Activated naive CD4-positive, alpha-beta T cell treated with anti-CD3 and anti-CD28 coated beads, Interleukin-2, amount 10 ng/mL, durations not matched to agents 7 days and 5 days (primary cell): ENCODE results near the gene ZNF512B.
"Not testable (repeated sequence)": the region's sequence is repeated elsewhere in the genome, so short reads cannot be mapped to it uniquely, and the experiment has no call there.

ENCODE experiments used
- CTCF ChIA-PET: fragments of 350-600 bp; sonication (Branson Sonifier 250); formaldehyde crosslinking; loops from one replicate; lab custom pipeline; 2021; ENCODE audit warnings: antibody characterized with exemption; lab: Charles Lee
- DNase-seq: peaks from one replicate; pipeline ENCODE4 v3.0.0-alpha.2; 2020
- H3K27ac Mint-ChIP-seq: one replicate; pipeline ENCODE4 v1.8.0; 2021; ENCODE audit warnings: mild to moderate bottlenecking, moderate library complexity, mixed read lengths
- H3K27me3 Mint-ChIP-seq: one replicate; pipeline ENCODE4 v1.8.0; 2021; ENCODE audit warnings: mild to moderate bottlenecking, mixed read lengths
- H3K36me3 Mint-ChIP-seq: one replicate; pipeline ENCODE4 v1.8.0; 2021; ENCODE audit warnings: mixed read lengths
- H3K4me1 Mint-ChIP-seq: one replicate; pipeline ENCODE4 v1.8.0; 2021; ENCODE audit warnings: mixed read lengths
- H3K4me3 Mint-ChIP-seq: one replicate; pipeline ENCODE4 v1.8.0; 2021; ENCODE audit warnings: mild to moderate bottlenecking, moderate library complexity, mixed read lengths
- H3K9me3 Mint-ChIP-seq: one replicate; pipeline ENCODE4 v1.8.0; 2021; ENCODE audit warnings: mixed read lengths

The ZNF512B gene

DNA sequence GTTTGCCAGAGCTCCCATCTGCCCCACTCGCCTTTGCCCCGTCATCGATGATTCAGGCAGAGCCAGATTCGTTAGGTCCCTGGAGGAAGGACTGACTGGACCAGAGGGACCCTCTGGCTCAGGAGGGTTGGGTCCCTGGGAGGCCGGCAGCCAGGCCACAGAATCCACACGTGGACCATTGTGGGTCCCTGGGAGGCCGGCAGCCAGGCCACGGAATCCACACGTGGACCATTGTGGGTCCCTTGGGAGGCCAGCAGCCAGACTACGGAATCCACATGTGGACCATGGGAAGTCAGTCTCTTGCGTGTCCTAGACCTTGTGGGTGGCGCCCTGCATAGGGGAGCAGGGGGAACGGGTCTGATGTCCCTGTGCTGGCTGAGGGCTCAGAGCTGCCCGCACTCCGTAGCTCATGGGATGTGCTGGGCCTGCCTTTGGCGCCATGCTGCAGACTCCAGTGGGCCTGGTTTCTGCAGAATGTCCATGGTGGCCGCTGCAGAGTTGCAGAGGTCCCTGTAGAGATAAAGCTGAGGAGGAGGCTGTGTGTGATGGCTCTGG is 37.0 kb downstream of the ZNF512B start:
- no peak for DNase-seq
- Mint-ChIP-seq H3K27ac (no peak overlapping the region), H3K36me3 (peaks cover 57% of the 10 kb centered on the region), H3K9me3 (no peaks in the 10 kb centered on the region), H3K4me1 (peaks cover 2% of the 10 kb centered on the region), H3K27me3 (no peaks in the 10 kb centered on the region), H3K4me3 (no peak overlapping the region)
- CTCF ChIA-PET = interaction anchor here (0.7 kb wide), 1 partner anchor 22 kb away, joined by 3 read pairs; no protein-coding TSS in a partner anchor

- CTCF ChIA-PET = no interaction called here
- Mint-ChIP-seq H3K4me3 (no peak overlapping the region), H3K27ac (no peak overlapping the region), H3K4me1 (no peaks in the 10 kb centered on the region), H3K36me3 (peaks cover 58% of the 10 kb centered on the region), H3K27me3 (no peaks in the 10 kb centered on the region), H3K9me3 (no peaks in the 10 kb centered on the region)
- DNase-seq = no peak
Measured at GRCh38 chr20:63931735-63932134, 38.0 kb downstream of the ZNF512B start.

DNA sequence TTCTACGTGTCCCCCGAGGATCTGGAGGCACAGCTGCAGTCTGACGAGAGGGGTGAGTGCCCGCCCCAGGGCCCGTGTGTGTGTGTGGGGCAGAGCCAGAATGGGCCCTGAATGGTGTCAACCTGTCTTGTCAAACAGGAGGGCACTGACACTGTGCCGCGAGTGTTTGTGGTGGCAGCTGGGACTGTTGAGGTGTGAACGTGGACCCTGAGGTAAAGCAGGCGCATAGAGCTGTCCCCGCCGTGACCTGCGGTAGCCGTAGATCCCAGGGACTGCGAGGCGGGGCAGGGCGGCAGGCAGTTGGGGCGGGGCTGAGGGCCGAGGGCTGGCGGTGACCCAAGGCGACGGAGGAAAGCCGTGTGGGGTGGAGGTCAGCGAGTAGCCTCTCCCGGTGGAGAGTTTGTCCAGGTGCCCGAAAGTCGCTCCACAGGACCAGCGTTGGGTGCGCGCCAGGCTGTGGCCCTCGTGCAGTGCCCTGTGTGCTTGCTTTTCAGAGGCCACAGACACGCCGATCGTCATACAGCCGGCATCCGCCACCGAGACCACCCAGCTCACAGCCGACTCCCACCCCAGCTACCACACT is 38.7 kb downstream of the ZNF512B start:
- H3K27ac Mint-ChIP-seq = peak overlapping the region; percentile 52
- CTCF ChIA-PET = no interaction called here

DNA sequence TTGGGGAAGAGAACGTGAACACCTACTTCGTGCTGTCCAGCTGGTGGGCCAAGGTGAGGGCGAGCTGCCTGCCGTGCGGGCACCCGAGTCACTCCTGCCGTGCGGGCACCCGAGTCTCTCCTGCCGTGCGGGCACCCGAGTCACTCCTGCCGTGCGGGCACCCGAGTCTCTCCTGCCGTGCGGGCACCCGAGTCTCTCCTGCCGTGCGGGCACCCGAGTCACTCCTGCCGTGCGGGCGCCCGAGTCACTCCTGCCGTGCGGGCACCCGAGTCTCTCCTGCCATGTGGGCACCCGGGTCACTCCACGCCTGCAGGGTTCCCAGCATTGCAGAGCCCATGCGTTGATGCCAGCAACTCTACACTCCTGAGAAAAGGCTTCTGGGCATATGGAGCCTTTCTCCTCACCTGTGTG is 40.3 kb downstream of the ZNF512B start:
- H3K4me1 Mint-ChIP-seq, CTCF ChIA-PET, H3K27ac Mint-ChIP-seq, H3K9me3 Mint-ChIP-seq, H3K27me3 Mint-ChIP-seq, DNase-seq, H3K4me3 Mint-ChIP-seq: not testable (repeated sequence)
- H3K36me3 Mint-ChIP-seq = peaks cover 57% of the 10 kb centered on the region

More for the DNA sequence above, 38.7 kb downstream of the ZNF512B start:
- Mint-ChIP-seq H3K36me3 (peaks cover 61% of the 10 kb centered on the region), H3K4me3 (no peak overlapping the region), H3K27me3 (no peaks in the 10 kb centered on the region), H3K9me3 (no peaks in the 10 kb centered on the region), H3K4me1 (no peaks in the 10 kb centered on the region)
- no peak for DNase-seq

- Mint-ChIP-seq H3K36me3 (peaks cover 54% of the 10 kb centered on the region), H3K27ac (no peak overlapping the region), H3K9me3 (no peaks in the 10 kb centered on the region), H3K4me1 (peaks cover 2% of the 10 kb centered on the region), H3K4me3 (no peak overlapping the region), H3K27me3 (no peaks in the 10 kb centered on the region)
- CTCF ChIA-PET = no interaction called here
- DNase-seq = no peak
Measured at GRCh38 chr20:63929071-63929470, 40.7 kb downstream of the ZNF512B start.

DNA sequence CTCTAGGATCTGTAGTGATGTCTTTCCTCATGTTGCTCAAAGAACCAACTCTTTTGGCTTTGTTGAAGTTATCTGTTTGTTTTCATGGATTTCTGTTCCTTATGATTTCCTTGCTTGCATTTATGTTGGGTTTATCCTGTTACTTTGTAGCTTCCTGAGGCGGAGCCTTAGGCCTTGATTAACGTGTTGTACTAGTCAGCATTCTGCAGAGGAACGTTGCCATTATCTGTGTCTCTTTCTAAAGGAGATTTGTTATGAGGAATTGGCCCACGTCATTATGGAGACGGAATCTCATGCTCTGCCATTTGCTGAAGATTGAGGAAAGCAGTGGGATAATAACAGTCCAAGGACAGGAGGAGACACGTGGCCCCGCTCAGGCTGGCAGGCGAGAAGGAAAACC is 43.4 kb downstream of the ZNF512B start:
- Mint-ChIP-seq H3K27me3 (no peaks in the 10 kb centered on the region), H3K4me3 (no peak overlapping the region), H3K36me3 (peaks cover 49% of the 10 kb centered on the region), H3K9me3 (no peaks in the 10 kb centered on the region), H3K4me1 (peaks cover 7% of the 10 kb centered on the region), H3K27ac (no peak overlapping the region)
- no peak for DNase-seq
- CTCF ChIA-PET = no interaction called here

GRCh38 chr20:63924241-63924640 is 45.5 kb downstream of the ZNF512B start:
- DNase-seq = no peak
- Mint-ChIP-seq H3K27me3 (no peaks in the 10 kb centered on the region), H3K9me3 (no peaks in the 10 kb centered on the region), H3K4me3 (no peak overlapping the region), H3K4me1 (peaks cover 7% of the 10 kb centered on the region), H3K27ac (peak overlapping the region; percentile 24), H3K36me3 (peaks cover 36% of the 10 kb centered on the region)
- CTCF ChIA-PET = no interaction called here

DNA sequence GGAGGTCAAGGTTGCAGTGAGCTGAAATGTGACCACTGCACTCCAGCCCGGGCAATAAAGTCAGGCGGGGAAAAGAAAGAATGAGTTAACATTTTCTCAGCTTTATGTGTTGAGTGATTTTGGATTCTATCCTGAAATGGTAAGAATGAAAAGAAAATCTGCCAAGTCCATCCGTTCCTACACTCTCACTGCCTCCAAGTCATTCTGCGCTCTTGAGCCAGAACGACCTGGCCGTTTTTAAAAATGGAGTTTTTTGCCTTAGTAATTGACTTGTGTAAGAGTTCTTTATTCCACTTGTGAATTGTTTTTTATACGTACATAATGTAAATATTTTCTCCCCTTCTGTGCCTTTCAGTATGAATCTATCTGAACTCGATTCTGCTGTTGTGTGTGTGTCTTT is 46.1 kb downstream of the ZNF512B start:
- Mint-ChIP-seq H3K4me1 (peaks cover 7% of the 10 kb centered on the region), H3K27ac (no peak overlapping the region), H3K27me3 (no peaks in the 10 kb centered on the region), H3K36me3 (peaks cover 33% of the 10 kb centered on the region), H3K4me3 (no peak overlapping the region), H3K9me3 (no peaks in the 10 kb centered on the region)
- CTCF ChIA-PET = no interaction called here
- DNase-seq = no peak

GRCh38 chr20:63920226-63920625 is 49.5 kb downstream of the ZNF512B start:
- peaks cover 10% of the 10 kb centered on the region for H3K4me1 Mint-ChIP-seq
- CTCF ChIA-PET = no interaction called here
- H3K27me3 Mint-ChIP-seq = no peaks in the 10 kb centered on the region
- no peak overlapping the region for H3K27ac Mint-ChIP-seq
- no peak for DNase-seq
- H3K4me3 Mint-ChIP-seq = no peak overlapping the region
- peaks cover 4% of the 10 kb centered on the region for H3K9me3 Mint-ChIP-seq
- peaks cover 33% of the 10 kb centered on the region for H3K36me3 Mint-ChIP-seq

GRCh38 chr20:63919130-63919529 is 50.6 kb downstream of the ZNF512B start:
- no peak for DNase-seq
- Mint-ChIP-seq H3K36me3 (peaks cover 36% of the 10 kb centered on the region), H3K27me3 (no peaks in the 10 kb centered on the region)

DNA sequence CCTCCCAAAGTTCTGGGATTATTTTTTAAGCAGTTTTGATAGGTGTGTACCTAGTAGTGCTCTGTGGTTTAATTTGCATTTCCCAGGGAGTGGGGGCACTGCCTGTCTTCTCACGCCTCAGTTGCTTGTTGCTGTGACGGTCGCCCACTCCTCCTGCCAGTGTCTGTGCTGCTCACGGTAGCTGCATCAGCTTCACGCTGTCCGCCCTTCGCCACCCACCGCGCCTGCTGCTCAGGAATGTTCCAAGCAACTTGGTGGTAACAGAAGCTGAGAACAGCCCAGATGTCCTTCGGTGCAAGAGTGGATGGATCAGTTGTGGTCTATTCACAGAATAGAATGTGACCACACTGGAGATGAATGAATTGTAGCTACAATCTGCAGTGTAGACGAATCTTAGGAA is 51.9 kb downstream of the ZNF512B start:
- Mint-ChIP-seq H3K4me1 (peaks cover 12% of the 10 kb centered on the region), H3K36me3 (peaks cover 34% of the 10 kb centered on the region), H3K27ac (no peak overlapping the region), H3K4me3 (no peak overlapping the region), H3K27me3 (no peaks in the 10 kb centered on the region), H3K9me3 (peaks cover 4% of the 10 kb centered on the region)
- DNase-seq = no peak
- CTCF ChIA-PET = no interaction called here

More at GRCh38 chr20:63919130-63919529, 50.6 kb downstream of the ZNF512B start:
- CTCF ChIA-PET = no interaction called here
- Mint-ChIP-seq H3K4me3 (no peak overlapping the region), H3K27ac (no peak overlapping the region), H3K9me3 (peaks cover 4% of the 10 kb centered on the region), H3K4me1 (peaks cover 11% of the 10 kb centered on the region)

GRCh38 chr20:63916371-63916939 is 53.3 kb downstream of the ZNF512B start:
- Mint-ChIP-seq H3K4me1 (peaks cover 13% of the 10 kb centered on the region), H3K36me3 (peaks cover 34% of the 10 kb centered on the region)
- CTCF ChIA-PET, H3K27ac Mint-ChIP-seq, H3K9me3 Mint-ChIP-seq, DNase-seq, H3K4me3 Mint-ChIP-seq, H3K27me3 Mint-ChIP-seq: not testable (repeated sequence)

- H3K27me3 Mint-ChIP-seq = no peaks in the 10 kb centered on the region
- peaks cover 22% of the 10 kb centered on the region for H3K4me1 Mint-ChIP-seq
- no peak for DNase-seq
- H3K27ac Mint-ChIP-seq = no peak overlapping the region
- peaks cover 4% of the 10 kb centered on the region for H3K9me3 Mint-ChIP-seq
- H3K36me3 Mint-ChIP-seq = peaks cover 38% of the 10 kb centered on the region
- CTCF ChIA-PET = no interaction called here
- no peak overlapping the region for H3K4me3 Mint-ChIP-seq
Measured at GRCh38 chr20:63915471-63915870, 54.3 kb downstream of the ZNF512B start.

DNA sequence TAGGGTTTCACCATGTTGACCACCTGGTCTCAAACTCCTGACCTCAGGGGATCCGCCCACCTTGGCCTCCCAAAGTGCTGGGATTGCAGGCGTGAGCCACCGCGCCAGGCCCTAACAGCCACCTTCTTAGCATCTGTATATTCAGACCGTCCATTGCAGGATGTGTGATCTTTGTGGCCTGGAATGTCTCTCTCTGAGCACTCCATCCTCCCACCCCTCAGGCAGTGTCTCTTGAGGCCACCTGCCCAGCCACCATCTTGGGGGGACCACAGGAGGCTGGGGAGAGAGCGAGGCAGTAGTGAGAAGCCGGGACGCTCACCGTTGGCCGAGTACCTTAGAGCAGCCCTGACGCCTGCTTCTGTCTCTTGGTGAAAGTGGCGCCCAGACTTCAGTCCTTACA is 56.0 kb downstream of the ZNF512B start:
- peaks cover 4% of the 10 kb centered on the region for H3K9me3 Mint-ChIP-seq
- H3K27me3 Mint-ChIP-seq = no peaks in the 10 kb centered on the region
- no peak for DNase-seq
- peaks cover 32% of the 10 kb centered on the region for H3K4me1 Mint-ChIP-seq
- no peak overlapping the region for H3K4me3 Mint-ChIP-seq
- peaks cover 41% of the 10 kb centered on the region for H3K36me3 Mint-ChIP-seq
- H3K27ac Mint-ChIP-seq = peak overlapping the region; percentile 37
- CTCF ChIA-PET = no interaction called here

GRCh38 chr20:63911176-63911575 is 58.6 kb downstream of the ZNF512B start:
- Mint-ChIP-seq H3K4me1 (peaks cover 46% of the 10 kb centered on the region), H3K4me3 (no peak overlapping the region), H3K9me3 (peaks cover 2% of the 10 kb centered on the region), H3K27ac (no peak overlapping the region), H3K36me3 (peaks cover 32% of the 10 kb centered on the region), H3K27me3 (no peaks in the 10 kb centered on the region)
- CTCF ChIA-PET = no interaction called here
- no peak for DNase-seq
